HFF-Myc (cell line): ENCODE results near the gene SNRNP27.
A peak's percentile ranks its signal among the peaks of the same experiment; 100 is the strongest.

Source experiments
- DNase-seq: peaks from one replicate; pipeline ENCODE4 v3.0.0-alpha.2; 2011; ENCODE audit warnings: low read depth; ENCODE audit errors: extremely low read depth
- H3K4me3 ChIP-seq: replicated peaks from 2 replicates; pipeline ENCODE4 v1.5.1; 2011; ENCODE audit warnings: low read depth, mild to moderate bottlenecking, control low read depth, low read length
- TF ChIP-seq, protein P1 (sequence below): IDR thresholded peaks from 2 replicates; pipeline ENCODE4 v1.5.1; 2012; ENCODE audit warnings: mild to moderate bottlenecking, low read depth, low read length, control low read depth; ENCODE audit errors: missing control alignments

Gene SNRNP27

DNA sequence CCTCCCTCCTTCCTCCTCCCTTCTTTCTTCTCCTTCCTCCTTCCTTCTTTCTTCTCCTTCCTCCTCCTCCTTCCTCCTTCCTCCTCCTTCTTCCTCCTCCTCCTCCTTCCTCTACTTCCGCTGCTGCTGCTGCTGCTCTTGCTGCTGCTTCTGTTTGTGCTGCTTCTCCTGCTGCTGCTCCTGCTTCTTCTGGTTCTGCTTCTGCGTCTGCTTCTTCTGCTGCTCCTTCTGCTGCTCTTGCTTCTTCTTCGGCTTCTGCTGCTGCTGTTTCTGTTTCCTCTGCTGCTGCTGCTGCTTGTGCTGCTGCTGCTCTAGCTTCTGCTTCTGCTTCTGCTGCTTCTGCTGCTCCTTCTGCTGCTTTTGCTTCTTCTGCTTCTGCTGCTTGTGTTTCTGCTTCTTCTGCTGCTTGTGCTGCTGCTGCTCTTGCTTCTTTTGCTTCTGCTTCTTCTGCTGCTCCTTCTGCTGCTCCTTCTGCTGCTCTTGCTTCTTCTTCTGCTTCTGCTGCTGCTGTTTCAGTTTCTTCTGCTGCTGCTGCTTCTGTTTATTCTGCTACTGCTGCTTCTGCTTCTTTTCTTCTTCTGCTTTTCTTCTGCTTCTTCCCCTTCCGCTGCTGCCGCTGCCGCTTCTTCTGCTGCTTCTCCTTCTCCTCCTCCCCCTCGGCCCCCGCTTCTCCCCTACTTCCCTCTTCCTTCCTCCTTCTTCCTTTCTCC, 8.6 kb downstream of the SNRNP27 start:
- TF ChIP-seq, protein P1, sequence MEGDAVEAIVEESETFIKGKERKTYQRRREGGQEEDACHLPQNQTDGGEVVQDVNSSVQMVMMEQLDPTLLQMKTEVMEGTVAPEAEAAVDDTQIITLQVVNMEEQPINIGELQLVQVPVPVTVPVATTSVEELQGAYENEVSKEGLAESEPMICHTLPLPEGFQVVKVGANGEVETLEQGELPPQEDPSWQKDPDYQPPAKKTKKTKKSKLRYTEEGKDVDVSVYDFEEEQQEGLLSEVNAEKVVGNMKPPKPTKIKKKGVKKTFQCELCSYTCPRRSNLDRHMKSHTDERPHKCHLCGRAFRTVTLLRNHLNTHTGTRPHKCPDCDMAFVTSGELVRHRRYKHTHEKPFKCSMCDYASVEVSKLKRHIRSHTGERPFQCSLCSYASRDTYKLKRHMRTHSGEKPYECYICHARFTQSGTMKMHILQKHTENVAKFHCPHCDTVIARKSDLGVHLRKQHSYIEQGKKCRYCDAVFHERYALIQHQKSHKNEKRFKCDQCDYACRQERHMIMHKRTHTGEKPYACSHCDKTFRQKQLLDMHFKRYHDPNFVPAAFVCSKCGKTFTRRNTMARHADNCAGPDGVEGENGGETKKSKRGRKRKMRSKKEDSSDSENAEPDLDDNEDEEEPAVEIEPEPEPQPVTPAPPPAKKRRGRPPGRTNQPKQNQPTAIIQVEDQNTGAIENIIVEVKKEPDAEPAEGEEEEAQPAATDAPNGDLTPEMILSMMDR, result no peak
- no peak overlapping the region for H3K4me3 ChIP-seq
- DNase-seq, result no peak

DNA sequence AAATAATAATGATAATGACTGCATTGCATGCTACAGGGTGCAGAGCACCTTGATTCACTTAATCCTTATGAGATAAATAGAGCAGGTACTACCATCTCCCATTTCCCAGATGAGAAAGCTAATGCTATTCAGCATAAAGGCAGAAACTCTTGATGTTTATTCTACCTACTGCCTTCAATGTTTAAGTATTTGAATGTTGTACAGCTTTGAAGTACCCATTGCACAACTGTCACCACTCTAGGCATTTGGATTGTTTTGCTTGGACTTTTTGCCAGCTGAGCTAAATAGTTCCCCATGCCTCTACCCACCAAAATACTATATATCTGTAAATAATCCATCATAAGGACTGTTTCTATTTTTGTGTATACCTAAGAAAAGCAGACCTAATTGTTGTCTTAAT, 13.5 kb downstream of the SNRNP27 start:
- DNase-seq, result no peak
- TF ChIP-seq, protein P1, result no peak

DNA sequence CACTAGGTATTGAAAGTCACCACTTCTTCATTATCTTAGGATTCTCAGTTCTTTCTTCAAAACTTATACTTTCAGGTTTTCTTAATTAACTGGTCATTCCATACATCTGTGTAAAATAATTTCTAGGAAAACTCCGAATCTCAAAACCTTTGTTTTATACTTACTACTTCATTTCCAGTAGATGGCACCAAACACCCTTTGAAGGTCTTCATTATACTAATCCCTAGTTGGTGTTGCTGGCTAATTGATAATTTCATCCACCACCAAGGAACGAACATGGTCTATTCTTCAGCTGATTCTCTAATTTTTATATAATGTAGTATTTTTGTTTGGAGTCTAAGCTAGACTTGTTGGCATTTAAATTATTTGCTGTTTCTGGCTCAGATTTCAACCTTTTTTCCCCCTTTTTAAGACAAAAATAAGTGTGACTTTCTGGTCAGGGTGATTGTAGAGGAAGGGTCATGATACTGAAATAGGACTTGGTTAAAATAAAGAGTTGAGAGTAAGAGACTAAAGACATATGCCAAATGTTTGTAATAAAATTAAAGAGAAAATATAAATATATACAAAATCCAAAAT, 18.3 kb downstream of the SNRNP27 start:
- TF ChIP-seq, protein P1, result peak; percentile 36
- no peak for DNase-seq
- no peak overlapping the region for H3K4me3 ChIP-seq

More for the DNA sequence above, 13.5 kb downstream of the SNRNP27 start:
- no peak overlapping the region for H3K4me3 ChIP-seq

DNA sequence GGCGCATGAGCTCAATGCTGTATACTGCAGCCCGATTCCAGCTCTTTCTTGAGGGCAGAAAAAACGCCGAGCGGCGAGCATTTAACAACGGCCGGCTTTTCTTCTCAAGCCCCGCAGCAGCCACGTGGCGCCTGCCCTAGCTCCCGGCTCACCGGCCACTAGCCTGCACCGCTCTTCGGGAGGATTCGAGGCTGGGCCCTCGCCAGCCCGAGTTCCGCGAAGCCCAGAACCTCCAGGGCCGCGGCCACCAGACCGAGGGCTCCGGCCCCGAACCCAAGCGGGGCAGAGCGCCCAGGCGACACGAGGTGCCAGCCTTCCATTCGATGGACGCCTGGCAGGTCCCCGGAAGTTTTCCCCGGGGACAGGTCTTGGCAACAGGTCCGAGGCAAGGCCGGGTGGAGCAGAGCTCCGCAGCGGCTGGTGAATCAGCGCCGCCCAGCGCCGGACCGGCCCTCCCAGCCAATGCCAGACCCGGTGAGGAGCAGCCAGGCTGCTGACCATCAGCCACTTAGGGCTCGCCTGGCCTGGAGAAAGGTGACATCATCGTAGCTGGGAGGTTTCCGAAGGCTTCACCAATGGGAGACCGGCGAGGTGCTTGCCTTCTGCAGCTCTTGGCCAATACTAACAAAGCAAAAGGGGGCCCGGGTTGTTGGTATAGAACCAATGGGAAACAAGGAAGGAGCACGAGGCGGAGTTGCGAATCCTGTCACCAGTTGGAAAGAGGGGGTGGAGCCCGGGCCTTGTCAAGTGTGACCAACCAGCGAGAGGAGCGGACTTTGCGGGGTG, 20.6 kb downstream of the SNRNP27 start:
- TF ChIP-seq, protein P1, result peak; percentile 2
- peak overlapping the region; percentile 75 for H3K4me3 ChIP-seq
- peak; percentile 99 for DNase-seq

DNA sequence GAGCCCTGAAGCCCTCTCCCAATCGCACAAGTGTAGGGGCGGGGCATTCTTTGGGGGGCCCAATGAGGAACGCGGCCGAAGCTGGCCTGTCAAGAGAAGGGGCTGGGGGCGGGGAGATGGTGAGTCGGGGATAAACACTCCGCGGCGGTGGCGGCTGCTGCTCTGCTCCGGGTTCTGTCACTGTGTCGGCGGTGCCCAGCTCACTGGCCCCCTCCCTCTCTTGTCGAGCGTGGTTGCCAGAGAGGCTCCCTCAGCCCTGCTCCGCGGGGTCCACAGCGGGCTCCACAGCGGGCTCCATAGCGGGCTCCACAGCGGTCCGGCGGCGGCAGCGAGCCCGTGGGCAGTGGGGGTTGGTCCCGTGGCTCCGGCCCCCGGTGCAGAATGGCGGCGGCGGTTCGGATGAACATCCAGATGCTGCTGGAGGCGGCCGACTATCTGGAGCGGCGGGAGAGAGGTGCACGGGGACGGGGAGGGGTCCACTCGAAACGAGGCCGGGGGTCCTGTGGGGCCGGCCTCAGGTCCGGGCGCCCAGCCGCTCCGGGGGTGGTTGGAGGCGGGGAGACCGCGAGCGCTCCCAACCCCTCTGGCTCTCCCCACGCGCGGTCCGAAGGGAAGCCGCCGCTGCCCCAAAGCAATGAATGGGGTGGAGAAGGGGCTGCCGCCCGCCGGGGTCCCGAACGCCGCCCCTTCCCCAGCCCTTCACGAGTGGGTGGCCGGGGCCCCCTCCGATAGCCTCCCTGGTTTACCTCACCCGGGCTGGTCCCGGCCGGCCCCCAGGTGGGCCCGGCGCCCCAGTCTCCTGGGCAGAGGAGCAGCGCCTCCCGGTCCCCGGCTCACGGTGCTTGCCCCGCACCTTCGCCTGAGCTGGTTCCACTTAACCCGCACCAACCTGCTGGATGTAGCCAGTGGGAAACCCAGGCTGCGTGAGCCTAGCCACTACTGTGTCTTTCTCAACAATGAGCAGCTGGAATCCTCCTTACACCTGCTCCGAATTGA, 21.5 kb downstream of the SNRNP27 start, which contains the start of gene MXD1:
MXD1 (plus strand) TSS at position 160 of the 996 bp plus-strand sequence; CDS start at position 382, 222 bp downstream.
- DNase-seq, result no peak
- TF ChIP-seq, protein P1, result no peak
- H3K4me3 ChIP-seq, result peak within 1 kb of the TSS; percentile 75

DNA sequence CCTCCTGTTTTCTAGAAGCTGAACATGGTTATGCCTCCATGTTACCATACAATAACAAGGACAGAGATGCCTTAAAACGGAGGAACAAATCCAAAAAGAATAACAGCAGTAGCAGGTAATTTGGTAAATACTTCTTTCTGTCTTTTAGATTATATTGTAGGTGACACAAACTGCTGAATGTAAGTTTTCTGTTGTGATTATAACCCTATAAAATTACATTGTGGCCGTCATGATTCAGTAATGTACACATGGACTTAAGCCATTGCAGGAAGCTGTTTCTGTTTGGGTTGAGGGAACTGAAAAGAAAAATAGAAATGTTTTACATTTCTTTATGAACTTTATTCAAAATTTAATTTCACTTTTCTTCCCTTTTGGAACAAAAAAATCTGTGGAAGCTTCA, 22.4 kb downstream of the SNRNP27 start:
- H3K4me3 ChIP-seq, result peak overlapping the region; percentile 75
- TF ChIP-seq, protein P1, result no peak
- no peak for DNase-seq
